Stimulated activated CD4-positive, alpha-beta T cell treated with anti-CD3 and anti-CD28 coated beads, Interleukin-4, amount 100 ng/mL, for 24 hours (primary cell): Measurements from ENCODE around the gene MUC5AC.
"Not testable (repeated sequence)": the region's sequence is repeated elsewhere in the genome, so short reads cannot be mapped to it uniquely, and the experiment has no call there.

Experiments used
- DNase-seq: peaks from one replicate; pipeline ENCODE4 v3.0.0-alpha.2; 2020

Gene MUC5AC

DNA sequence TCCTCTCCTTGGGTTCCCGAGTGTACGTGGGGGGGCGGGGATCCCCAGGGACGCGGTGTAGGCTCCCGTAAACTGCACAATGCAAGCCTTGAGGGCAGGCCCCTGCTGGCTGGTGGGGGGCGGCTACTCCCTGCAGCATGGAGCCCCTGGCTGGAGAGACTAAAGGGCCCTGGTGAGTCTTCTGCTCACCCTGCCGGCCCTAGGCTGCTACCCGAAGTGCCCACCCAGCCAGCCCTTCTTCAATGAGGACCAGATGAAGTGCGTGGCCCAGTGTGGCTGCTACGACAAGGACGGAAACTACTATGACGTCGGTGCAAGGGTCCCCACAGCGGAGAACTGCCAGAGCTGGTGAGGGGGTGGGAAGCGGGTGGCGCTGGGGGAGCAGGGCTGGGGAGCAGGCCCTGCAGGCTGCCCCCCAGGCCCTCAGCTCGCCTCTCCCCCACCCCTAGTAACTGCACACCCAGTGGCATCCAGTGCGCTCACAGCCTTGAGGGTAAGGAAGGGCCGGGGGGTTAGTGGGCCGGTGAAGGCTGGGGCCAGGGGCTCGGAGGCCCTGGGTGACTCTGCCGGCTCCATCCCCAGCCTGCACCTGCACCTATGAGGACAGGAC, 81.9 kb downstream of the MUC5AC start:
- no peak for DNase-seq

DNA sequence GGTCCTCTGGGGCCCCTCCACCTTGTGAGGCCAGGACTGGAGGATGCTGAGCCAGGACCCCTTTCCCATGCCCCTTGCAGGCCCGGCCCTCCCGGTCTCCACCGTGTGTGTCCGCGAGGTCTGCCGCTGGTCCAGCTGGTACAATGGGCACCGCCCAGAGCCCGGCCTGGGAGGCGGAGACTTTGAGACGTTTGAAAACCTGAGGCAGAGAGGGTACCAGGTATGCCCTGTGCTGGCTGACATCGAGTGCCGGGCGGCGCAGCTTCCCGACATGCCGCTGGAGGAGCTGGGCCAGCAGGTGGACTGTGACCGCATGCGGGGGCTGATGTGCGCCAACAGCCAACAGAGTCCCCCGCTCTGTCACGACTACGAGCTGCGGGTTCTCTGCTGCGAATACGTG, 83.0 kb downstream of the MUC5AC start:
- DNase-seq, result no peak

DNA sequence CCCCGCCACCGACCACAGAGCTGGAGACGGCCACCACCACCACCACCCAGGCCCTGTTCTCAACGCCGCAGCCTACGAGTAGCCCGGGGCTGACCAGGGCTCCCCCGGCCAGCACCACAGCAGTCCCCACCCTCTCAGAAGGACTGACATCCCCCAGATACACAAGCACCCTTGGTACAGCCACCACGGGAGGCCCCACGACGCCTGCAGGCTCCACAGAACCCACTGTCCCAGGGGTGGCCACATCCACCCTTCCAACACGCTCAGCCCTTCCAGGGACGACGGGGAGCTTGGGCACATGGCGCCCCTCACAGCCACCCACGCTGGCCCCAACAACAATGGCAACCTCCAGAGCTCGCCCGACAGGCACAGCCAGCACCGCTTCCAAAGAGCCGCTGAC, 84.0 kb downstream of the MUC5AC start:
- DNase-seq, result no peak

DNA sequence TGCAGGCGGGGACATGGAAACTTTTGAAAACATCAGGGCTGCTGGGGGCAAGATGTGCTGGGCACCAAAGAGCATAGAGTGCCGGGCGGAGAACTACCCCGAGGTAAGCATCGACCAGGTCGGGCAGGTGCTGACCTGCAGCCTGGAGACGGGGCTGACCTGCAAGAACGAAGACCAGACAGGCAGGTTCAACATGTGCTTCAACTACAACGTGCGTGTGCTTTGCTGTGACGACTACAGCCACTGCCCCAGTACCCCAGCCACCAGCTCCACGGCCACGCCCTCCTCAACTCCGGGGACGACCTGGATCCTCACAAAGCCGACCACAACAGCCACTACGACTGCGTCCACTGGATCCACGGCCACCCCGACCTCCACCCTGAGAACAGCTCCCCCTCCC, 84.5 kb downstream of the MUC5AC start:
- DNase-seq, result no peak

DNA sequence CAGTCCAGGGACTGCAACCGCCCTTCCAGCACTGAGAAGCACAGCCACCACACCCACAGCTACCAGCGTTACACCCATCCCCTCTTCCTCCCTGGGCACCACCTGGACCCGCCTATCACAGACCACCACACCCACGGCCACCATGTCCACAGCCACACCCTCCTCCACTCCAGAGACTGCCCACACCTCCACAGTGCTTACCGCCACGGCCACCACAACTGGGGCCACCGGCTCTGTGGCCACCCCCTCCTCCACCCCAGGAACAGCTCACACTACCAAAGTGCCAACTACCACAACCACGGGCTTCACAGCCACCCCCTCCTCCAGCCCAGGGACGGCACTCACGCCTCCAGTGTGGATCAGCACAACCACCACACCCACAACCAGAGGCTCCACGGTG, 85.0 kb downstream of the MUC5AC start:
- not testable (repeated sequence) for DNase-seq

DNA sequence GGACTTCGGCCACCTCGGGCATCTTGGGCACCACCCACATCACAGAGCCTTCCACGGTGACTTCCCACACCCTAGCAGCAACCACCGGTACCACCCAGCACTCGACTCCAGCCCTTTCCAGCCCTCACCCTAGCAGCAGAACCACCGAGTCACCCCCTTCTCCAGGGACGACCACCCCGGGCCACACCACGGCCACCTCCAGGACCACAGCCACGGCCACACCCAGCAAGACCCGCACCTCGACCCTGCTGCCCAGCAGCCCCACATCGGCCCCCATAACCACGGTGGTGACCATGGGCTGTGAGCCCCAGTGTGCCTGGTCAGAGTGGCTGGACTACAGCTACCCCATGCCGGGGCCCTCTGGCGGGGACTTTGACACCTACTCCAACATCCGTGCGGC, 85.8 kb downstream of the MUC5AC start:
- DNase-seq, result not testable (repeated sequence)

DNA sequence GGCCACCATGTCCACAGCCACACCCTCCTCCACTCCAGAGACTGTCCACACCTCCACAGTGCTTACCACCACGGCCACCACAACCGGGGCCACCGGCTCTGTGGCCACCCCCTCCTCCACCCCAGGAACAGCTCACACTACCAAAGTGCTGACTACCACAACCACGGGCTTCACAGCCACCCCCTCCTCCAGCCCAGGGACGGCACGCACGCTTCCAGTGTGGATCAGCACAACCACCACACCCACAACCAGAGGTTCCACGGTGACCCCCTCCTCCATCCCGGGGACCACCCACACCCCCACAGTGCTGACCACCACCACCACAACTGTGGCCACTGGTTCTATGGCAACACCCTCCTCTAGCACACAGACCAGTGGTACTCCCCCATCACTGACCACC, 86.8 kb downstream of the MUC5AC start:
- DNase-seq, result not testable (repeated sequence)

DNA sequence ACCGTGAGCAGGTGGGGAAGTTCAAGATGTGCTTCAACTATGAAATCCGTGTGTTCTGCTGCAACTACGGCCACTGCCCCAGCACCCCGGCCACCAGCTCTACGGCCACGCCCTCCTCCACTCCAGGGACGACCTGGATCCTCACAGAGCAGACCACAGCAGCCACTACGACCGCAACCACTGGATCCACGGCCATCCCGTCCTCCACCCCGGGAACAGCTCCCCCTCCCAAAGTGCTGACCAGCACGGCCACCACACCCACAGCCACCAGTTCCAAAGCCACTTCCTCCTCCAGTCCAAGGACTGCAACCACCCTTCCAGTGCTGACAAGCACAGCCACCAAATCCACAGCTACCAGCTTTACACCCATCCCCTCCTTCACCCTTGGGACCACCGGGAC, 88.0 kb downstream of the MUC5AC start:
- not testable (repeated sequence) for DNase-seq

DNA sequence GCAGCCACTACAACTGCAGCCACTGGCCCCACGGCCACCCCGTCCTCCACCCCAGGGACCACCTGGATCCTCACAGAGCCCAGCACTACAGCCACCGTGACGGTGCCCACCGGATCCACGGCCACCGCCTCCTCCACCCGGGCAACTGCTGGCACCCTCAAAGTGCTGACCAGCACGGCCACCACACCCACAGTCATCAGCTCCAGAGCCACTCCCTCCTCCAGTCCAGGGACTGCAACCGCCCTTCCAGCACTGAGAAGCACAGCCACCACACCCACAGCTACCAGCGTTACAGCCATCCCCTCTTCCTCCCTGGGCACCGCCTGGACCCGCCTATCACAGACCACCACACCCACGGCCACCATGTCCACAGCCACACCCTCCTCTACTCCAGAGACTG, 88.5 kb downstream of the MUC5AC start:
- not testable (repeated sequence) for DNase-seq

DNA sequence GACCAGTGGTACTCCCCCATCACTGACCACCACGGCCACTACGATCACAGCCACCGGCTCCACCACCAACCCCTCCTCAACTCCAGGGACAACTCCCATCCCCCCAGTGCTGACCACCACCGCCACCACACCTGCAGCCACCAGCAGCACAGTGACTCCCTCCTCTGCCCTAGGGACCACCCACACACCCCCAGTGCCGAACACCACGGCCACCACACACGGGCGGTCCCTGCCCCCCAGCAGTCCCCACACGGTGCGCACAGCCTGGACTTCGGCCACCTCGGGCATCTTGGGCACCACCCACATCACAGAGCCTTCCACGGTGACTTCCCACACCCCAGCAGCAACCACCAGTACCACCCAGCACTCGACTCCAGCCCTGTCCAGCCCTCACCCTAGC, 89.3 kb downstream of the MUC5AC start:
- DNase-seq, result not testable (repeated sequence)

DNA sequence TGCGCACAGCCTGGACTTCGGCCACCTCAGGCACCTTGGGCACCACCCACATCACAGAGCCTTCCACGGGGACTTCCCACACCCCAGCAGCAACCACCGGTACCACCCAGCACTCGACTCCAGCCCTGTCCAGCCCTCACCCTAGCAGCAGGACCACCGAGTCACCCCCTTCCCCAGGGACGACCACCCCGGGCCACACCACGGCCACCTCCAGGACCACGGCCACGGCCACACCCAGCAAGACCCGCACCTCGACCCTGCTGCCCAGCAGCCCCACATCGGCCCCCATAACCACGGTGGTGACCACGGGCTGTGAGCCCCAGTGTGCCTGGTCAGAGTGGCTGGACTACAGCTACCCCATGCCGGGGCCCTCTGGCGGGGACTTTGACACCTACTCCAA, 91.2 kb downstream of the MUC5AC start:
- DNase-seq, result not testable (repeated sequence)

DNA sequence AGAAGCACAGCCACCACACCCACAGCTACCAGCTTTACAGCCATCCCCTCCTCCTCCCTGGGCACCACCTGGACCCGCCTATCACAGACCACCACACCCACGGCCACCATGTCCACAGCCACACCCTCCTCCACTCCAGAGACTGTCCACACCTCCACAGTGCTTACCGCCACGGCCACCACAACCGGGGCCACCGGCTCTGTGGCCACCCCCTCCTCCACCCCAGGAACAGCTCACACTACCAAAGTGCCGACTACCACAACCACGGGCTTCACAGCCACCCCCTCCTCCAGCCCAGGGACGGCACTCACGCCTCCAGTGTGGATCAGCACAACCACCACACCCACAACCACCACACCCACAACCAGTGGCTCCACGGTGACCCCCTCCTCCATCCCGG, 92.7 kb downstream of the MUC5AC start:
- not testable (repeated sequence) for DNase-seq
